Measurements from ENCODE around the gene PDCD1. TPM values are rescaled to one million over a fixed set of nuclear protein-coding genes. Genes with fewer than 3 reads are reported as not detected.

PDCD1 gene
- total and polyA plus RNA-seq, 2 of the 13 experiments (the other 11 are each of a cell fraction or from before 2014, with no cell fraction given) = 0.04 TPM; not detected in 1

DNA sequence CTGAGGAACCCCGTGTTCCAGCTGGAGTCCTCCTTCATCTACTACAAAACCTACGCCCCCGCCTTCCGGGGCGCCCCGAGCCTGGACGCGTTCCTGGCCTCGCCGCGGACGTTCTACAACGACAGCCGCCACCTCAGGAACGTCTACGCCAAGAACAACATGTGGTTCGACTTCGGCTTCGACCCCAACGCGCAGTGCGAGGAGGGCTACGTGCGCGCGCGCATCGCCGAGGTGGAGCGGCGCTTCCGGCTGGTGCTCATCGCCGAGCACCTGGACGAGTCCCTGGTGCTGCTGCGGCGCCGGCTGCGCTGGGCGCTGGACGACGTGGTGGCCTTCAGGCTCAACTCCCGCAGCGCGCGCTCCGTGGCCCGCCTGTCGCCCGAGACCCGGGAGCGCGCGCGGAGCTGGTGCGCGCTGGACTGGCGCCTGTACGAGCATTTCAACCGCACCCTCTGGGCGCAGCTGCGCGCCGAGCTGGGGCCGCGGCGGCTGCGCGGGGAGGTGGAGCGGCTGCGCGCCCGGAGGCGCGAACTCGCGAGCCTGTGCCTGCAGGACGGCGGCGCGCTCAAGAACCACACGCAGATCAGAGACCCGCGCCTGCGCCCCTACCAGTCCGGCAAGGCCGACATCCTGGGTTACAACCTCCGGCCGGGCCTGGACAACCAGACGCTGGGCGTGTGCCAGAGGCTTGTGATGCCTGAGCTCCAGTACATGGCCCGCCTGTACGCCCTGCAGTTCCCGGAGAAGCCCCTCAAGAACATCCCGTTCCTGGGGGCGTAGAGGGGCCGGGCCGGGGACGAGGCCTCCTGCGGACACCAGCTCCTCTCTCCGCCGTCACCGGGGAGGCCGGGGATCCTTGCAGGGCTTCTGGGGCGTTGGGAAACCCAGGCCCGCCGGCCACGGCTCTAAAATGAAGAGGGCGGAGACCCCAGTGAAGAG, 55.0 kb downstream of the PDCD1 start:
- H3K4me3 ChIP-seq (replicated peaks in 1 of 3; ENCODE audit: insufficient read depth in 1 of 3, low read depth in 2 of 3, low read length in 3 of 3) = no peak overlapping the region
- H3K27me3 ChIP-seq (ENCODE audit: control insufficient read depth in 1 of 2, insufficient read depth in 2 of 2, low read length in 2 of 2) = no peaks in the 10 kb centered on the region; a peak in 1 of 5 replicates
- ChIA-PET CTCF (ENCODE audit: low intra/inter-chr PET ratio, low total read pairs) (no interaction called here), POLR2A (interaction anchor here (2.8 kb wide), 1 partner anchor 30 kb away, joined by 26 read pairs; no protein-coding TSS in a partner anchor)
- in situ Hi-C loops (cut with HindIII; ENCODE audit: extremely low pct_ligation_motif_present, low pct_unique_long_range_greater_than_20kb) = no loop called here
- H2AFZ ChIP-seq (ENCODE audit: low read length) = no peak overlapping the region
- H3K27ac ChIP-seq (ENCODE audit: extremely low read length, insufficient read depth, low read length) = no peak overlapping the region
- 0 out of 2 replicates have a peak, but pooled peaks have one; percentile 51 for TF ChIP-seq ZHX1 (CRISPR knock-in tag; IDR thresholded peaks at IDR 0.05; ENCODE audit: low read depth)
- no peak for TF ChIP-seq DNMT3B (CRISPR knock-in tag; conservative IDR thresholded peaks at IDR 0.05)
- no TSS peak for BruUV-seq (replicated peaks)
- WGBS (ENCODE audit: low lambda C conversion rate) = 96% methylated on average over 102 of the region's 109 CpGs
- H3K9me3 ChIP-seq (ENCODE audit: low read length) = no peaks in the 10 kb centered on the region
- H3K79me2 ChIP-seq (ENCODE audit: insufficient read depth, low read length) = peaks cover 7% of the 10 kb centered on the region
- H3K4me2 ChIP-seq (ENCODE audit: low read depth, low read length) = no peak overlapping the region
- no peak for FAIRE-seq
- ATAC-seq = no peak
- intact Hi-C loops (cut with micrococcal nuclease; ENCODE audit: unreplicated experiment) = loop anchor here (5.0 kb wide), 1 partner anchor 976 kb away; no protein-coding TSS in a partner anchor
- H3K36me3 ChIP-seq (replicated peaks in 1 of 2; ENCODE audit: control insufficient read depth in 1 of 2, insufficient read depth in 2 of 2, low read length in 2 of 2) = no peaks in the 10 kb centered on the region
- H4K20me1 ChIP-seq (ENCODE audit: insufficient read depth, low read length) = no peaks in the 10 kb centered on the region
- no peak overlapping the region for H3K9ac ChIP-seq (ENCODE audit: insufficient read depth, low read depth, low read length)
- peaks cover 29% of the 10 kb centered on the region for H3K4me1 ChIP-seq (ENCODE audit: insufficient read depth, low read length)
- DNase-seq (ENCODE audit: low spot score) = no peak
